ENCODE results near the gene ZNF202. TPM values are rescaled to one million over a fixed set of nuclear protein-coding genes. Genes with fewer than 3 reads are reported as not detected.

ZNF202 gene
- total RNA-seq, 2 donors from 2014 or later = 25.0 to 28.8 TPM

DNA sequence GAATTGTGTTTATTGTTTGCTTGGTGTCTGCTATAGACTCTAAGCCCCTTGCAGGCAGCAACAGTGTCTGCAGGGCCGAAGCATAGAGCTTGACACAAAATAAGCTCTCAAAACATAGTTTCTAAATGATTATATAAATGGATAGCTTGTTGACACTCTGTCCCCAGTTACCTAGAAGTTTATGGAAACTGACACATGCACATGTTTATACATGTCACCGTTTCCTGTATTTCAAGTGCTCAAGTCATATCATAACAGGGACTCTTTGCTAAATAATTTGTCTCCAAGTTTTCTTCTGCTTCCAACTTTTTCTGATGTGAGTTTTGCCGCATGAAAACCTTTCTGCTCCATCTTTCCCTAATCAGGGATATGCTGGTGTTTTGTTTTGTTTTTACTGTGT is 16.5 kb upstream of the ZNF202 start:
- WGBS, 2 experiments (ENCODE audit: insufficient coverage in 1 of 2, insufficient read length in 1 of 2) = 93 to 98% methylated on average over 1 to 3 of the region's 3 CpGs
- Histone ChIP-seq H3K36me3 (ENCODE audit: control insufficient read depth, insufficient read depth, low read length) (no peaks in the 10 kb centered on the region), H3K4me3 (ENCODE audit: low read length) (no peak overlapping the region), H3K9ac (ENCODE audit: extremely low read depth, low read length, poor library complexity, severe bottlenecking) (no peak overlapping the region), H3K27me3 (ENCODE audit: control insufficient read depth, insufficient read depth, low read length, poor library complexity, severe bottlenecking) (no peaks in the 10 kb centered on the region), H3K4me1 (ENCODE audit: control insufficient read depth, insufficient read depth, low read length) (no peaks in the 10 kb centered on the region), H3K27ac (ENCODE audit: low read depth, low read length) (no peak overlapping the region), H3K9me3 (ENCODE audit: control insufficient read depth, low read length) (peaks cover 27% of the 10 kb centered on the region)
- no peak overlapping the region for H3K4me3 Mint-ChIP-seq
- peaks cover 4% of the 10 kb centered on the region for H3K27me3 Mint-ChIP-seq (ENCODE audit: insufficient read depth)
- H3K27ac Mint-ChIP-seq = no peak overlapping the region
- H3K4me1 Mint-ChIP-seq = peaks cover 8% of the 10 kb centered on the region
- peaks cover 25% of the 10 kb centered on the region for H3K9me3 Mint-ChIP-seq
- no peak for DNase-seq
- TF ChIP-seq, protein P1, sequence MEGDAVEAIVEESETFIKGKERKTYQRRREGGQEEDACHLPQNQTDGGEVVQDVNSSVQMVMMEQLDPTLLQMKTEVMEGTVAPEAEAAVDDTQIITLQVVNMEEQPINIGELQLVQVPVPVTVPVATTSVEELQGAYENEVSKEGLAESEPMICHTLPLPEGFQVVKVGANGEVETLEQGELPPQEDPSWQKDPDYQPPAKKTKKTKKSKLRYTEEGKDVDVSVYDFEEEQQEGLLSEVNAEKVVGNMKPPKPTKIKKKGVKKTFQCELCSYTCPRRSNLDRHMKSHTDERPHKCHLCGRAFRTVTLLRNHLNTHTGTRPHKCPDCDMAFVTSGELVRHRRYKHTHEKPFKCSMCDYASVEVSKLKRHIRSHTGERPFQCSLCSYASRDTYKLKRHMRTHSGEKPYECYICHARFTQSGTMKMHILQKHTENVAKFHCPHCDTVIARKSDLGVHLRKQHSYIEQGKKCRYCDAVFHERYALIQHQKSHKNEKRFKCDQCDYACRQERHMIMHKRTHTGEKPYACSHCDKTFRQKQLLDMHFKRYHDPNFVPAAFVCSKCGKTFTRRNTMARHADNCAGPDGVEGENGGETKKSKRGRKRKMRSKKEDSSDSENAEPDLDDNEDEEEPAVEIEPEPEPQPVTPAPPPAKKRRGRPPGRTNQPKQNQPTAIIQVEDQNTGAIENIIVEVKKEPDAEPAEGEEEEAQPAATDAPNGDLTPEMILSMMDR (conservative IDR thresholded peaks at IDR 0.05) = no peak
- H3K36me3 Mint-ChIP-seq (ENCODE audit: low read depth) = peaks cover 12% of the 10 kb centered on the region

DNA sequence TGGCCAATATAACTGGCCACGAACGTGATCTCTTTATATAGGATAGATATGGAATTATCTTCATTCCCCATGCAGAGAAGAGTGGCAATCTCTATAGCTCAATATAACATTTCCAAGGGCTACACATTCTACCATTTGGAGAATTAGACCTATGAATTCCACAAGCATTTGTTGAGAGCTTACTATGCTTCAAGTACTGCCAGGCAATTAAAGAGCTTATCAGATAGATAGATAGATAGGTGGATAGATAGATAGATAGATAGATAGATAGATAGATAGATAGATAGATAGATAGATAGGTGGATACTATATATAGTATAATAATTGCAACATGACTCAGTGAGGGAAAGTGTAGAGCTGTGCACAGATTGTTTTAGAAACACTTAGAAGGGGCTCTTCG is 14.4 kb upstream of the ZNF202 start:
- Histone ChIP-seq H3K4me3 (ENCODE audit: low read length) (no peak overlapping the region), H3K9me3 (ENCODE audit: control insufficient read depth, low read length) (peaks cover 13% of the 10 kb centered on the region), H3K4me1 (ENCODE audit: control insufficient read depth, insufficient read depth, low read length) (no peaks in the 10 kb centered on the region), H3K36me3 (ENCODE audit: control insufficient read depth, insufficient read depth, low read length) (no peaks in the 10 kb centered on the region), H3K27me3 (ENCODE audit: control insufficient read depth, insufficient read depth, low read length, poor library complexity, severe bottlenecking) (no peaks in the 10 kb centered on the region), H3K9ac (ENCODE audit: extremely low read depth, low read length, poor library complexity, severe bottlenecking) (no peak overlapping the region), H3K27ac (ENCODE audit: low read depth, low read length) (no peak overlapping the region)
- H3K4me3 Mint-ChIP-seq = no peak overlapping the region
- no peak overlapping the region for H3K27ac Mint-ChIP-seq
- peaks cover 9% of the 10 kb centered on the region for H3K36me3 Mint-ChIP-seq (ENCODE audit: low read depth)
- no peak for DNase-seq
- peaks cover 8% of the 10 kb centered on the region for H3K4me1 Mint-ChIP-seq
- WGBS, 2 experiments (ENCODE audit: insufficient coverage in 1 of 2, insufficient read length in 1 of 2) = 83 to 95% methylated on average over 1 of the region's 3 CpGs
- peaks cover 4% of the 10 kb centered on the region for H3K27me3 Mint-ChIP-seq (ENCODE audit: insufficient read depth)
- H3K9me3 Mint-ChIP-seq = peaks cover 18% of the 10 kb centered on the region
- TF ChIP-seq, protein P1 (conservative IDR thresholded peaks at IDR 0.05) = no peak

DNA sequence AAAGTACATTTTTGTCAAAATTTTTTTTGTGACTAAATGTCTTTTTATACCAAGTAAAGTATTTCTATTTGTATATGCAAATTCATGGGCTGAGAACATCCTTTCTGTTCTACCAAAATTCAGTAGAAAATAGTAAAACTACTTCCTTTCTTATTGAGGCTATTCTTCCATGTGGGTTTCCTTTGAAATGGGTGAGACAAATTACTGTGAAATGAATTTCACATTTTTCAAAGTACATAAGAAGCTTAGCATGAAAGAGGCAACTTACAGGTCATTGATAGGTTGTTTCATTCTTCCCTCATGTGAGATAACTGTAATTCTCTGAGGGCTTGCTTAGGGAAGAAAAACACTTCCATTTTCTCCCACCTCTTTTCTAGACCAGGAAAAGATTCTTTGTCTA is 13.9 kb upstream of the ZNF202 start:
- H3K4me3 ChIP-seq (ENCODE audit: low read length) = no peak overlapping the region
- Mint-ChIP-seq H3K4me1 (peaks cover 8% of the 10 kb centered on the region), H3K4me3 (no peak overlapping the region), H3K27ac (no peak overlapping the region), H3K27me3 (ENCODE audit: insufficient read depth) (peaks cover 4% of the 10 kb centered on the region), H3K9me3 (peaks cover 17% of the 10 kb centered on the region), H3K36me3 (ENCODE audit: low read depth) (peaks cover 9% of the 10 kb centered on the region)
- H3K4me1 ChIP-seq (ENCODE audit: control insufficient read depth, insufficient read depth, low read length) = no peaks in the 10 kb centered on the region
- no peak for DNase-seq
- no peak overlapping the region for H3K9ac ChIP-seq (ENCODE audit: extremely low read depth, low read length, poor library complexity, severe bottlenecking)
- peaks cover 11% of the 10 kb centered on the region for H3K9me3 ChIP-seq (ENCODE audit: control insufficient read depth, low read length)
- no peak overlapping the region for H3K27ac ChIP-seq (ENCODE audit: low read depth, low read length)
- TF ChIP-seq, protein P1 (conservative IDR thresholded peaks at IDR 0.05) = no peak
- H3K27me3 ChIP-seq (ENCODE audit: control insufficient read depth, insufficient read depth, low read length, poor library complexity, severe bottlenecking) = no peaks in the 10 kb centered on the region
- no peaks in the 10 kb centered on the region for H3K36me3 ChIP-seq (ENCODE audit: control insufficient read depth, insufficient read depth, low read length)
